T-cell (primary cell): ENCODE data around the gene MMP13. TPM values are rescaled to one million over a fixed set of nuclear protein-coding genes. Genes with fewer than 3 reads are reported as not detected.

ENCODE experiments used
- ATAC-seq, 4 experiments: fragments of 200-7000 bp in 3 of 4; fragments of 150-1000 bp in 1 of 4; cut with Tn5 transposase; replicated peaks in 1 of 4; 1 replicate in 3 of 4; 2 replicates in 1 of 4; pipeline ENCODE4 v1.10.0; 2021; ENCODE audit warnings: moderate library complexity in 3 of 4, mild to moderate bottlenecking in 2 of 4, moderate number of reproducible peaks in 1 of 4
- CTCF ChIA-PET, 2 donors: fragments of 300-600 bp; sonication (Branson Sonifier 250); formaldehyde crosslinking; loops; one replicate each; lab custom pipeline; 2022; ENCODE audit warnings: antibody characterized with exemption in 2 of 2; lab: Charles Lee
- POLR2A ChIA-PET, 2 donors: fragments of 300-600 bp; sonication (Branson Sonifier 250); formaldehyde crosslinking; loops; one replicate each; lab custom pipeline; 2022; ENCODE audit warnings: antibody characterized with exemption in 2 of 2; lab: Charles Lee
- DNase-seq, 35 experiments: peaks; one replicate each; pipeline versions ENCODE4 v3.0.0 to v3.0.0-alpha.2; 2013 to 2023
- H3K27ac ChIP-seq: one replicate; pipeline ENCODE4 v1.5.1; 2013; ENCODE audit warnings: low read length
- H3K27me3 ChIP-seq, 2 experiments: replicated peaks in 1 of 2; 1 replicate in 1 of 2; 2 replicates in 1 of 2; pipeline versions ENCODE4 v1.6.1 to v1.7.0; 2013; ENCODE audit warnings: low read length in 1 of 2, mixed read lengths in 1 of 2; ENCODE audit not compliant: control insufficient read depth in 2 of 2, insufficient read depth in 2 of 2; ENCODE audit errors: extremely low read depth in 1 of 2
- H3K36me3 ChIP-seq, 2 donors: 1 replicate in 1 of 2; 2 replicates in 1 of 2; pipeline versions ENCODE4 v1.6.1 to v1.7.0; 2013; ENCODE audit warnings: low read length in 1 of 2; ENCODE audit not compliant: control insufficient read depth in 2 of 2, insufficient read depth in 1 of 2; ENCODE audit errors: extremely low read depth in 1 of 2
- H3K4me1 ChIP-seq, 2 experiments: 1 replicate in 1 of 2; 2 replicates in 1 of 2; pipeline versions ENCODE4 v1.6.1 to v1.7.0; 2013; ENCODE audit warnings: low read length in 2 of 2, mixed read lengths in 1 of 2; ENCODE audit not compliant: insufficient read depth in 2 of 2, control insufficient read depth in 1 of 2; ENCODE audit errors: extremely low read depth in 1 of 2
- H3K4me3 ChIP-seq, 2 donors: 1 replicate in 1 of 2; 2 replicates in 1 of 2; pipeline versions ENCODE4 v1.5.1 to v1.7.0; 2013; ENCODE audit warnings: mild to moderate bottlenecking in 2 of 2, low read length in 1 of 2, moderate library complexity in 1 of 2; ENCODE audit not compliant: control insufficient read depth in 1 of 2; ENCODE audit errors: extremely low read depth in 1 of 2
- H3K9me3 ChIP-seq: 2 replicates; pipeline ENCODE4 v1.7.0; 2013
- H3K27ac Mint-ChIP-seq, 2 donors: one replicate each; pipeline ENCODE4 v1.8.0; 2020 to 2021; ENCODE audit warnings: mild to moderate bottlenecking in 2 of 2, mixed read lengths in 2 of 2
- H3K27me3 Mint-ChIP-seq, 2 donors: one replicate each; pipeline ENCODE4 v1.8.0; 2021 to 2022; ENCODE audit warnings: mixed read lengths in 2 of 2
- H3K36me3 Mint-ChIP-seq: one replicate; pipeline ENCODE4 v1.8.0; 2021; ENCODE audit warnings: mixed read lengths
- H3K4me1 Mint-ChIP-seq, 3 donors: one replicate each; pipeline ENCODE4 v1.8.0; 2020 to 2022; ENCODE audit warnings: mixed read lengths in 3 of 3, mild to moderate bottlenecking in 1 of 3
- H3K4me3 Mint-ChIP-seq, 3 donors: one replicate each; pipeline ENCODE4 v1.8.0; 2020 to 2022; ENCODE audit warnings: mild to moderate bottlenecking in 3 of 3, mixed read lengths in 3 of 3, moderate library complexity in 3 of 3
- H3K9me3 Mint-ChIP-seq, 3 donors: one replicate each; pipeline ENCODE4 v1.8.0; 2020 to 2022; ENCODE audit warnings: mixed read lengths in 3 of 3
- WGBS: methylation state at CpG from one replicate; pipeline ENCODE4 v1.1.5; 2013; ENCODE audit warnings: missing lambda C conversion rate; ENCODE audit not compliant: insufficient coverage; 5-methylcytosine and 5-hydroxymethylcytosine counted together
- total RNA-seq, 35 experiments: library from RNA in 6 of 35; stranded (reverse) in 6 of 35; fragments of 120-200 nt in 1 of 35; gene quantifications; one replicate each; pipeline versions ENCODE4 v1.2.1 to v1.2.4 and lab custom pipeline; 2013 to 2026

MMP13 gene
- total RNA-seq, 5 donors from 2014 or later (not counting 1 experiment from before 2014, with no cell fraction given) = not detected

- CTCF ChIA-PET = no interaction called here
- Mint-ChIP-seq H3K36me3 (no peaks in the 10 kb centered on the region), H3K9me3 (no peaks in the 10 kb centered on the region), H3K27me3 (peaks cover 9 to 29% of the 10 kb centered on the region in 2 donors), H3K4me1 (no peaks in the 10 kb centered on the region), H3K4me3 (no peak overlapping the region), H3K27ac (no peak overlapping the region)
- Histone ChIP-seq H3K9me3 (no peaks in the 10 kb centered on the region), H3K27me3 (peaks cover 0 to 3% of the 10 kb centered on the region in 2 experiments), H3K4me3 (no peak overlapping the region), H3K36me3 (no peaks in the 10 kb centered on the region), H3K4me1 (no peaks in the 10 kb centered on the region), H3K27ac (no peak overlapping the region)
- no peak for ATAC-seq
- WGBS = no CpG with 5 or more reads among the region's 1 CpG
- DNase-seq = no peak
- POLR2A ChIA-PET = no interaction called here
These were observed 17.3 kb upstream of the MMP13 start for GRCh38 chr11:102972853-102973252.

- Mint-ChIP-seq H3K4me3 (no peak overlapping the region), H3K27me3 (peaks cover 9 to 29% of the 10 kb centered on the region in 2 donors), H3K9me3 (no peaks in the 10 kb centered on the region), H3K36me3 (no peaks in the 10 kb centered on the region), H3K27ac (no peak overlapping the region), H3K4me1 (no peaks in the 10 kb centered on the region)
- no peak overlapping the region for H3K27ac ChIP-seq
- no peaks in the 10 kb centered on the region for H3K36me3 ChIP-seq
- ChIA-PET POLR2A (no interaction called here), CTCF (no interaction called here)
- H3K4me1 ChIP-seq = no peaks in the 10 kb centered on the region
- H3K4me3 ChIP-seq = no peak overlapping the region
- peaks cover 0 to 3% of the 10 kb centered on the region in 2 experiments for H3K27me3 ChIP-seq
- no peaks in the 10 kb centered on the region for H3K9me3 ChIP-seq
- ATAC-seq (no peak), DNase-seq (no peak)
These were observed 16.2 kb upstream of the MMP13 start for GRCh38 chr11:102971766-102972165.

- H3K4me3 Mint-ChIP-seq = no peak overlapping the region
- Histone ChIP-seq H3K4me1 (no peaks in the 10 kb centered on the region), H3K9me3 (no peaks in the 10 kb centered on the region), H3K4me3 (no peak overlapping the region), H3K27me3 (no peaks in the 10 kb centered on the region), H3K36me3 (no peaks in the 10 kb centered on the region), H3K27ac (no peak overlapping the region)
- POLR2A ChIA-PET = no interaction called here
- WGBS = no CpG with 5 or more reads among the region's 1 CpG
- no peak overlapping the region for H3K27ac Mint-ChIP-seq
- H3K4me1 Mint-ChIP-seq = no peaks in the 10 kb centered on the region
- CTCF ChIA-PET = interaction anchor here (0.7 kb wide), 2 partner anchors 22 to 1868 kb away, joined by 3 read pairs; no protein-coding TSS in a partner anchor
- H3K36me3 Mint-ChIP-seq = no peaks in the 10 kb centered on the region
- H3K9me3 Mint-ChIP-seq = no peaks in the 10 kb centered on the region
- DNase-seq (no peak), ATAC-seq (no peak)
- H3K27me3 Mint-ChIP-seq = peaks cover 9 to 28% of the 10 kb centered on the region in 2 donors
These were observed 12.0 kb upstream of the MMP13 start for GRCh38 chr11:102967497-102967896.

GRCh38 chr11:102966011-102966410, 10.5 kb upstream of the MMP13 start:
- H3K9me3 Mint-ChIP-seq = no peaks in the 10 kb centered on the region
- H3K4me1 Mint-ChIP-seq = no peaks in the 10 kb centered on the region
- CTCF ChIA-PET = no interaction called here
- H3K36me3 Mint-ChIP-seq = no peaks in the 10 kb centered on the region
- no peaks in the 10 kb centered on the region for H3K36me3 ChIP-seq
- ATAC-seq (no peak), DNase-seq (no peak)
- no peak overlapping the region for H3K4me3 ChIP-seq
- no peak overlapping the region for H3K4me3 Mint-ChIP-seq
- H3K27me3 ChIP-seq = no peaks in the 10 kb centered on the region
- H3K27me3 Mint-ChIP-seq = peaks cover 5 to 20% of the 10 kb centered on the region in 2 donors
- H3K4me1 ChIP-seq = no peaks in the 10 kb centered on the region
- no peak overlapping the region for H3K27ac Mint-ChIP-seq
- no peaks in the 10 kb centered on the region for H3K9me3 ChIP-seq
- POLR2A ChIA-PET = no interaction called here
- H3K27ac ChIP-seq = no peak overlapping the region

GRCh38 chr11:102964867-102965266, 9.3 kb upstream of the MMP13 start:
- Histone ChIP-seq H3K4me1 (no peaks in the 10 kb centered on the region), H3K36me3 (no peaks in the 10 kb centered on the region), H3K9me3 (no peaks in the 10 kb centered on the region), H3K4me3 (no peak overlapping the region), H3K27ac (no peak overlapping the region), H3K27me3 (no peaks in the 10 kb centered on the region)
- H3K36me3 Mint-ChIP-seq = no peaks in the 10 kb centered on the region
- no peak overlapping the region for H3K4me3 Mint-ChIP-seq
- WGBS = 83% methylated on average over 2 of the region's 14 CpGs
- no peak for ATAC-seq
- DNase-seq = no peak
- no peaks in the 10 kb centered on the region for H3K4me1 Mint-ChIP-seq
- H3K27ac Mint-ChIP-seq = no peak overlapping the region
- H3K9me3 Mint-ChIP-seq = no peaks in the 10 kb centered on the region
- CTCF ChIA-PET = no interaction called here
- POLR2A ChIA-PET = interaction anchor here in 1 of 2 donors (0.7 kb wide), 1 partner anchor 14 kb away, joined by 4 read pairs; no protein-coding TSS in a partner anchor
- H3K27me3 Mint-ChIP-seq = peaks cover 9 to 10% of the 10 kb centered on the region in 2 donors

GRCh38 chr11:102957953-102958352, 2.4 kb upstream of the MMP13 start:
- POLR2A ChIA-PET = no interaction called here
- H3K27me3 Mint-ChIP-seq = peaks cover 4 to 10% of the 10 kb centered on the region in 2 donors
- no peak for DNase-seq
- no peaks in the 10 kb centered on the region for H3K4me1 Mint-ChIP-seq
- no peak overlapping the region for H3K27ac Mint-ChIP-seq
- no peak overlapping the region for H3K4me3 ChIP-seq
- no peaks in the 10 kb centered on the region for H3K9me3 Mint-ChIP-seq
- H3K4me3 Mint-ChIP-seq = no peak overlapping the region
- no peaks in the 10 kb centered on the region for H3K36me3 ChIP-seq
- WGBS = 67% methylated on average over 1 of the region's 2 CpGs
- ATAC-seq = no peak
- H3K4me1 ChIP-seq = no peaks in the 10 kb centered on the region
- no peak overlapping the region for H3K27ac ChIP-seq
- H3K27me3 ChIP-seq = no peaks in the 10 kb centered on the region
- H3K36me3 Mint-ChIP-seq = no peaks in the 10 kb centered on the region
- H3K9me3 ChIP-seq = no peaks in the 10 kb centered on the region
- CTCF ChIA-PET = interaction anchor here in 1 of 2 donors (0.6 kb wide), 1 partner anchor 521 kb away, joined by 7 read pairs; no protein-coding TSS in a partner anchor

GRCh38 chr11:102950622-102951081, 4.9 kb downstream of the MMP13 start:
- ChIA-PET CTCF (no interaction called here), POLR2A (interaction anchor here in 1 of 2 donors (0.6 kb wide), 1 partner anchor 15 kb away, joined by 4 read pairs; no protein-coding TSS in a partner anchor)
- no peaks in the 10 kb centered on the region for H3K9me3 ChIP-seq
- Mint-ChIP-seq H3K9me3 (no peaks in the 10 kb centered on the region), H3K27me3 (peaks cover 3 to 16% of the 10 kb centered on the region in 2 donors), H3K36me3 (no peaks in the 10 kb centered on the region), H3K4me3 (no peak overlapping the region), H3K27ac (no peak overlapping the region), H3K4me1 (no peaks in the 10 kb centered on the region)
- DNase-seq (no peak), ATAC-seq (no peak)
- peaks cover 0 to 2% of the 10 kb centered on the region in 2 experiments for H3K27me3 ChIP-seq
- no peak overlapping the region for H3K4me3 ChIP-seq
- no peaks in the 10 kb centered on the region for H3K36me3 ChIP-seq
- H3K4me1 ChIP-seq = no peaks in the 10 kb centered on the region
- no CpG with 5 or more reads among the region's 2 CpGs for WGBS
- H3K27ac ChIP-seq = no peak overlapping the region
